ENCODE results near the gene GABRD.

The GABRD gene

GRCh38 chr1:2074944-2075740 lies 56.0 kb downstream of the GABRD start:
- DNase-seq (ENCODE audit: low spot score): no peak
- H3K27ac ChIP-seq: no peak overlapping the region
- POLR2A ChIA-PET (ENCODE audit: low non-redundant PET): no interaction called here
- CTCF ChIA-PET: interaction anchor here (0.7 kb wide), 1 partner anchor 80 kb away, joined by 3 read pairs; no protein-coding TSS in a partner anchor
- no peak for TF ChIP-seq CTCF (conservative IDR thresholded peaks at IDR 0.05; ENCODE audit: low read depth)

- ChIA-PET CTCF (no interaction called here), POLR2A (ENCODE audit: low non-redundant PET) (no interaction called here)
- no peak for TF ChIP-seq CTCF (conservative IDR thresholded peaks at IDR 0.05; ENCODE audit: low read depth)
- no peak for DNase-seq (ENCODE audit: low spot score)
- no peak overlapping the region for H3K27ac ChIP-seq
Measured at GRCh38 chr1:2076826-2077225, 57.7 kb downstream of the GABRD start.

GRCh38 chr1:2078170-2078569 lies 59.0 kb downstream of the GABRD start:
- ChIA-PET POLR2A (ENCODE audit: low non-redundant PET) (no interaction called here), CTCF (no interaction called here)
- H3K27ac ChIP-seq: no peak overlapping the region
- DNase-seq (ENCODE audit: low spot score): no peak
- no peak for TF ChIP-seq CTCF (conservative IDR thresholded peaks at IDR 0.05; ENCODE audit: low read depth)

- ChIA-PET CTCF (interaction anchor here (0.7 kb wide), 1 partner anchor 66 kb away, joined by 6 read pairs; no protein-coding TSS in a partner anchor), POLR2A (ENCODE audit: low non-redundant PET) (no interaction called here)
- no peak overlapping the region for H3K27ac ChIP-seq
- DNase-seq (ENCODE audit: low spot score): no peak
- no peak for TF ChIP-seq CTCF (conservative IDR thresholded peaks at IDR 0.05; ENCODE audit: low read depth)
Measured at GRCh38 chr1:2079396-2080085, 60.4 kb downstream of the GABRD start.

- TF ChIP-seq CTCF (conservative IDR thresholded peaks at IDR 0.05; ENCODE audit: low read depth): no peak
- DNase-seq (ENCODE audit: low spot score): no peak
- ChIA-PET POLR2A (ENCODE audit: low non-redundant PET) (no interaction called here), CTCF (interaction anchor here (0.6 to 0.7 kb wide), 2 partner anchors 46 to 65 kb away, joined by 5 to 6 read pairs; no protein-coding TSS in a partner anchor)
- no peak overlapping the region for H3K27ac ChIP-seq
Measured at GRCh38 chr1:2080140-2080539, 61.0 kb downstream of the GABRD start.
